ENCODE measurements around the gene IGSF5.

Gene IGSF5

DNA sequence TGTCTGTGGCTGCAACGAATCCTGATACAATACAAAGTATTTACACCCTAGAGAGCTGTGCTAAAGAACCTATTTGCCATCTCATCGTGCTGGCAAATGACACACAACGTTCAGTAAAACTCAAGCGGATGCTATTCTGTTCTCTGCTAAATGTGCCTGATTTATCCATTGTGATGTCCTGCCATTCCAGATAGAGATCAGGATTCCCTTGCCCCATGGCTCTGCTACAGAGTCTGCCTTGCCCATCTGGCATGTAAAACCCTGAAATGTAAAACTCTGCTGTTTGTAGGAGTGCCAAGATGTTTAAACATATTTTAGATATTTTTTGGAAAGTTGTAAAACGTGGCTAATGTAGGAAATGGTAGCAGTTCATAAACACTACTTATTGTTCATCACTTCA, 20.0 kb upstream of the IGSF5 start:
- FAIRE-seq (no peak), DNase-seq (ENCODE audit: insufficient read length, low spot score) (no peak)
- TF ChIP-seq, protein P1, sequence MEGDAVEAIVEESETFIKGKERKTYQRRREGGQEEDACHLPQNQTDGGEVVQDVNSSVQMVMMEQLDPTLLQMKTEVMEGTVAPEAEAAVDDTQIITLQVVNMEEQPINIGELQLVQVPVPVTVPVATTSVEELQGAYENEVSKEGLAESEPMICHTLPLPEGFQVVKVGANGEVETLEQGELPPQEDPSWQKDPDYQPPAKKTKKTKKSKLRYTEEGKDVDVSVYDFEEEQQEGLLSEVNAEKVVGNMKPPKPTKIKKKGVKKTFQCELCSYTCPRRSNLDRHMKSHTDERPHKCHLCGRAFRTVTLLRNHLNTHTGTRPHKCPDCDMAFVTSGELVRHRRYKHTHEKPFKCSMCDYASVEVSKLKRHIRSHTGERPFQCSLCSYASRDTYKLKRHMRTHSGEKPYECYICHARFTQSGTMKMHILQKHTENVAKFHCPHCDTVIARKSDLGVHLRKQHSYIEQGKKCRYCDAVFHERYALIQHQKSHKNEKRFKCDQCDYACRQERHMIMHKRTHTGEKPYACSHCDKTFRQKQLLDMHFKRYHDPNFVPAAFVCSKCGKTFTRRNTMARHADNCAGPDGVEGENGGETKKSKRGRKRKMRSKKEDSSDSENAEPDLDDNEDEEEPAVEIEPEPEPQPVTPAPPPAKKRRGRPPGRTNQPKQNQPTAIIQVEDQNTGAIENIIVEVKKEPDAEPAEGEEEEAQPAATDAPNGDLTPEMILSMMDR (IDR thresholded peaks at IDR 0.05; ENCODE audit: insufficient read depth, missing control alignments) = no peak

DNA sequence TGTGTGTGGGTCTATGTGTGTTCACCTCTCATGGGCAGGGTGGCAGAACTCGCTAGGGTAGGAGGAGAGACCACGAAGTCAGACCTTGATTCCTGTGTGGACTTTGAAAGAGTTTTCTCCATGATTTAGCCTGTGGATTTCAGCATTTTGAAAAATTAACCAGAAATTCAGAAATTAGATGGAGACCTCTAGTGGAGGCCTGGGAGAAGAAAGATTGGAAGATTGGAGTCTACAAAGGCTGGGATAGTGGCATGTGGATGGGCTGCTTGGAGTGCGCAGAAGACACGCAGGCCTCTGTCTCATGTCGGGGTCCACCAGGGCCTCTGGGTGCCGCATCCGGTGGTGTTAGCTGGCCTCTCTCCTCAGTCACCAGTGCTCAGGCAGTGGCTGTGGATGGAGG, 18.9 kb upstream of the IGSF5 start:
- TF ChIP-seq, protein P1 (IDR thresholded peaks at IDR 0.05; ENCODE audit: insufficient read depth, missing control alignments) = no peak
- FAIRE-seq (no peak), DNase-seq (ENCODE audit: insufficient read length, low spot score) (no peak)

DNA sequence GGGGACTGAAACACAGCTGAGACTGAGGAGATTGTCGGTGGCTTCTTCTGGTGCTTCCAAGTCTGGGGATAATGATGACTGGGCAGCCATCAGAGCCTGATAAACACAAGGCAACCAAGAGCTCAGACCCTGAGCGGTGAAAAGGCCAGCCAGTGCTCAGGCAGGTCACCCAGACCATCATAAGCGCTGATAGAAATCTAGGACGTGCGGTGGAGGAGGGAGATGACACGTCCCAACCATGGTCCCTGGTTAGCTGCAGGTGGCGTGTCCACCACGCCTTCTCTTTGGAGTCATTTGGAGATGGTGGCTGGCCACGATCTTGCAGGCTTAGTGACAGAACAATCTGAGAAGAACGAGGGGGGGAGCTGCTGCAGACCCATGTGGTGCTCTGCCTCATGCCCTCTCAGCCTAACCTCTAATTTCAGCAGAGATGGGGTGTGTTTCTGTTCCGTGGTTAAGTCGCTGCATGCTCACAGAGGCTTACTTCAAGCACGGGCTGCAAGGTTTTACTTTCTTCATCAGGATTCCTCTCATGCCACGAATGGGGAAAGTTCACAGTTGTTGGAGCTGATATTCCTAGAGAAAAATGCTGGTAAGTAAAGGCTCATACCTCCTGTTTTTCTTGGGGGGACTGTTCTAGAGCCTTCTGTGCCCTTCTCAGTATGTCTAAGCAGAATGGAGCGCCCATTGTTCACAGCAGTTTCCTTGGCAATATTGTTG, 17.4 kb upstream of the IGSF5 start:
- TF ChIP-seq, protein P1 (IDR thresholded peaks at IDR 0.05; ENCODE audit: insufficient read depth, missing control alignments) = no peak
- DNase-seq (ENCODE audit: insufficient read length, low spot score) = no peak
- no peak for FAIRE-seq

DNA sequence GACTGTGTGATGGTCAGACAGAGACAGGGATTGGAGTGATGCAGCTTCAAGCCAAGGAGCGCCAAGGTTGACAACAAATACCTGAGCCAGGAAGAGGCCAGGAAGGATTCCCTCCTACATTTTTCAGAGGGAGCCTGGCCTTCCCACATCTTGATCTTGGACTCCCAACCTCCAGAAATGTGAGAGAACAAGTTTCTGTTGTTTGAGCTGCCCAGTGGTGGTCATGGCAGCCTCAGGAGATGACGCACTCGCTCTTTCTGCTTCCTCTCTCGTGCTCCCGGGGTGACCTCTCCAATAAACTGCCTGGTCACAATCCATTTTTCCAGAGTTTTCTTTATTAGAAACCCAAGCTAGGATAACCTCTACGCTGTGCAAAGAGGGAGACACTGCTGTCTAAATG, 16.6 kb upstream of the IGSF5 start:
- FAIRE-seq (no peak), DNase-seq (ENCODE audit: insufficient read length, low spot score) (no peak)
- TF ChIP-seq, protein P1 (IDR thresholded peaks at IDR 0.05; ENCODE audit: insufficient read depth, missing control alignments) = no peak

DNA sequence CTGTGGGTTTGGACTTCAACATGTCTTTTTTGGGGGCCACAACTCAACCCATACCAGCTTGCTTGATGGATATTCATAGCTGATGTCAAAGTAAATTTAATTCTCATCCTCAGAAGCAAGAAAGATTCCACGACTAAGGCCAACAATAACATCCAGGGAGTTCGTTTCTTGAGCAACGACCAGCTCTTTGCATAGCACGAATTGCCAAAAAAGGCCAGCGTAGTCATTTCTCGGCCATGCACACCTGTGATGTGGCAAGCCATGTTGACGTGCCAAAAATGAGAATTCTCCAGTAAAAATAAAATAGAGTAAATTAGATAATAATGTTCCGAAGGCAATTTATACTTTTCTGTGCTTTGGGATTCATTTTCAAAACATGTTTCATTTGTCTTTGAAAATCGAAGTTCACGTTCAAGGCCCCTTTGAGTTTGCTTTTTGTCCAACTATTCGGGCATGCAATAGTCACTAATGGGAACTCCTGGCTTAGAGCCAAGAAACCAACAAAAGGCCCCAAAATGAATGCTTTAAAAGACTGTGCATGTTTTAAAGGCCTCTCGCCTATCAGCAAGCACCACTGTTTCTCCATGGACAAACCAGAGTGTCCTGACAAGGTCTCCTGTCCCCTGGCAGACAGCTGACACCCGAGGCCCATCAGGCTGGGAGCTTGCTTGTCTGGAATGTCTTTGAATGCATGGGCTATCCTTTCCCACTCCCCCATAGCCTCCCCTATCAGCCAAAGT, 14.4 kb upstream of the IGSF5 start:
- TF ChIP-seq, protein P1 (IDR thresholded peaks at IDR 0.05; ENCODE audit: insufficient read depth, missing control alignments) = no peak
- FAIRE-seq (no peak), DNase-seq (ENCODE audit: insufficient read length, low spot score) (no peak)

DNA sequence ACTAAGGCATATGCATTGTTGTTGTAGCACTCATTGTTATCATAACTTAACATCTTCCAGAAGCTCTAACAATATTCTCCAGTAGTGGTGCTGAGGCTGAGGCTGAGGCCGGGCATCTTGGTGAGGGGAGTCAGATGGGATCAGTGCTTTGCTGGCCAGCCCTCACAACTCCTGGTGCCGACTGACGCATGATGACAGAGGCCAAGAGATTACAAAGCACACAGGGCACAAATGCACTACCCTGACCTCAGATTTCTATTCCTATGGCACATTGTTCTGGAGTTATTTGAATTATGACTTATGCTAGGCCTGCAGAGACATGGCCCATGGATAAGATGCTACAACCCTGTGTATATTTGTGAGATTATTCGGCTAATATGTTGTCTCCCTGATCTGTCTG, 8.3 kb upstream of the IGSF5 start:
- FAIRE-seq = no peak
- TF ChIP-seq, protein P1 (IDR thresholded peaks at IDR 0.05; ENCODE audit: insufficient read depth, missing control alignments) = no peak
- no peak for DNase-seq (ENCODE audit: insufficient read length, low spot score)
